Measurements from ENCODE around the gene CPA1.

Gene CPA1

DNA sequence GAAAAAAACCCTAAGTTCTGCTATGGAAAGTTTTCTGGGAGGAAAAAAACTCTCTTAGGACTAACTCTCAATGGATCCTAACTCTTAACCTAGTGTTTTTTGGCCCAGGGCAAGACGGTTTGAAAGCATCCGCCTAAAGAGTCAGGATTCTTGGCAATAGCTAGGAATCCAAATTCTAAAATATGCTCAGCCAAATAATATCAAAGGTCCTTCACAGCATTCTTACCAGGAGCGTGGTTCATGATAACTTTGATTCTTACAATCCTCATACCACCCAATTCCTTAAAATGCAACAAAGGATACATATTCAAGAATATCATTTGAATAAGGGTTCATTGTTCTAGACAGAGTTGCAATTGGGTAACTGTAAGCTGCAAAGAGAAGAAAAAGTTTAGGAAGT lies 21.3 kb downstream of the CPA1 start:
- no peaks in the 10 kb centered on the region for H3K27me3 ChIP-seq (ENCODE audit: insufficient read depth, poor library complexity, severe bottlenecking)

DNA sequence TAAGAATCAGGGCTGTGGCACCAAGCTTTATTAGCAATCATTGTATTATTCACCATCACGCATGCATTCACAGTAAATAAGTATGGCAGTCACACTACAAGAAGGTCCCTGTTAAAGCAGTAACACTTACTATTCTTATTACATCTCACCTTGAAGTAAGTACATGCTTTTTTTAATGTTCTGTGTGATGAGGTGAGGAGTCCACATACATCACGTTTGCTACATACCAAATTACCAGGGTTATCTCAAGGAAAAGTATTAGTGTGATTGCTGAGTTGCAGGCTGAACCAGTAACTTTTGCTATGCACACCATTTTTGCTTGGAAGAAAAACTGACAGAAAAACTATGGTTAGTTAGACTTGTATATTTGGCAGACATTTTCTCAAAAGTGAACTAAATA lies 24.7 kb downstream of the CPA1 start:
- DNase-seq (ENCODE audit: low read depth in 1 of 2, low spot score in 1 of 2) = no peak
- TF ChIP-seq SPI1 (IDR thresholded peaks at IDR 0.05; ENCODE audit: borderline replicate concordance, low read depth) = no peak
- H3K27me3 ChIP-seq (ENCODE audit: insufficient read depth, poor library complexity, severe bottlenecking) = no peaks in the 10 kb centered on the region
- no peak overlapping the region for H3K27ac ChIP-seq (replicated peaks)
- no peak overlapping the region for H3K4me3 ChIP-seq (replicated peaks; ENCODE audit: insufficient read depth, low read length)

More for the DNA sequence above, 21.3 kb downstream of the CPA1 start:
- TF ChIP-seq POLR2AphosphoS5 (IDR thresholded peaks at IDR 0.05; ENCODE audit: low read depth) (no peak), GABPA (IDR thresholded peaks at IDR 0.05; ENCODE audit: low read depth) (no peak), SPI1 (IDR thresholded peaks at IDR 0.05; ENCODE audit: borderline replicate concordance, low read depth) (no peak)
- TF ChIP-seq, protein P1, sequence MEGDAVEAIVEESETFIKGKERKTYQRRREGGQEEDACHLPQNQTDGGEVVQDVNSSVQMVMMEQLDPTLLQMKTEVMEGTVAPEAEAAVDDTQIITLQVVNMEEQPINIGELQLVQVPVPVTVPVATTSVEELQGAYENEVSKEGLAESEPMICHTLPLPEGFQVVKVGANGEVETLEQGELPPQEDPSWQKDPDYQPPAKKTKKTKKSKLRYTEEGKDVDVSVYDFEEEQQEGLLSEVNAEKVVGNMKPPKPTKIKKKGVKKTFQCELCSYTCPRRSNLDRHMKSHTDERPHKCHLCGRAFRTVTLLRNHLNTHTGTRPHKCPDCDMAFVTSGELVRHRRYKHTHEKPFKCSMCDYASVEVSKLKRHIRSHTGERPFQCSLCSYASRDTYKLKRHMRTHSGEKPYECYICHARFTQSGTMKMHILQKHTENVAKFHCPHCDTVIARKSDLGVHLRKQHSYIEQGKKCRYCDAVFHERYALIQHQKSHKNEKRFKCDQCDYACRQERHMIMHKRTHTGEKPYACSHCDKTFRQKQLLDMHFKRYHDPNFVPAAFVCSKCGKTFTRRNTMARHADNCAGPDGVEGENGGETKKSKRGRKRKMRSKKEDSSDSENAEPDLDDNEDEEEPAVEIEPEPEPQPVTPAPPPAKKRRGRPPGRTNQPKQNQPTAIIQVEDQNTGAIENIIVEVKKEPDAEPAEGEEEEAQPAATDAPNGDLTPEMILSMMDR (IDR thresholded peaks at IDR 0.05; ENCODE audit: insufficient read depth, low read length) = no peak
- TF ChIP-seq, protein P2, sequence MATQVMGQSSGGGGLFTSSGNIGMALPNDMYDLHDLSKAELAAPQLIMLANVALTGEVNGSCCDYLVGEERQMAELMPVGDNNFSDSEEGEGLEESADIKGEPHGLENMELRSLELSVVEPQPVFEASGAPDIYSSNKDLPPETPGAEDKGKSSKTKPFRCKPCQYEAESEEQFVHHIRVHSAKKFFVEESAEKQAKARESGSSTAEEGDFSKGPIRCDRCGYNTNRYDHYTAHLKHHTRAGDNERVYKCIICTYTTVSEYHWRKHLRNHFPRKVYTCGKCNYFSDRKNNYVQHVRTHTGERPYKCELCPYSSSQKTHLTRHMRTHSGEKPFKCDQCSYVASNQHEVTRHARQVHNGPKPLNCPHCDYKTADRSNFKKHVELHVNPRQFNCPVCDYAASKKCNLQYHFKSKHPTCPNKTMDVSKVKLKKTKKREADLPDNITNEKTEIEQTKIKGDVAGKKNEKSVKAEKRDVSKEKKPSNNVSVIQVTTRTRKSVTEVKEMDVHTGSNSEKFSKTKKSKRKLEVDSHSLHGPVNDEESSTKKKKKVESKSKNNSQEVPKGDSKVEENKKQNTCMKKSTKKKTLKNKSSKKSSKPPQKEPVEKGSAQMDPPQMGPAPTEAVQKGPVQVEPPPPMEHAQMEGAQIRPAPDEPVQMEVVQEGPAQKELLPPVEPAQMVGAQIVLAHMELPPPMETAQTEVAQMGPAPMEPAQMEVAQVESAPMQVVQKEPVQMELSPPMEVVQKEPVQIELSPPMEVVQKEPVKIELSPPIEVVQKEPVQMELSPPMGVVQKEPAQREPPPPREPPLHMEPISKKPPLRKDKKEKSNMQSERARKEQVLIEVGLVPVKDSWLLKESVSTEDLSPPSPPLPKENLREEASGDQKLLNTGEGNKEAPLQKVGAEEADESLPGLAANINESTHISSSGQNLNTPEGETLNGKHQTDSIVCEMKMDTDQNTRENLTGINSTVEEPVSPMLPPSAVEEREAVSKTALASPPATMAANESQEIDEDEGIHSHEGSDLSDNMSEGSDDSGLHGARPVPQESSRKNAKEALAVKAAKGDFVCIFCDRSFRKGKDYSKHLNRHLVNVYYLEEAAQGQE (IDR thresholded peaks at IDR 0.05; ENCODE audit: insufficient replicate concordance, low read depth) = no peak
- no peak for DNase-seq (ENCODE audit: low read depth in 1 of 2, low spot score in 1 of 2)
- Histone ChIP-seq H3K27ac (replicated peaks) (no peak overlapping the region), H3K4me3 (replicated peaks; ENCODE audit: insufficient read depth, low read length) (no peak overlapping the region)

DNA sequence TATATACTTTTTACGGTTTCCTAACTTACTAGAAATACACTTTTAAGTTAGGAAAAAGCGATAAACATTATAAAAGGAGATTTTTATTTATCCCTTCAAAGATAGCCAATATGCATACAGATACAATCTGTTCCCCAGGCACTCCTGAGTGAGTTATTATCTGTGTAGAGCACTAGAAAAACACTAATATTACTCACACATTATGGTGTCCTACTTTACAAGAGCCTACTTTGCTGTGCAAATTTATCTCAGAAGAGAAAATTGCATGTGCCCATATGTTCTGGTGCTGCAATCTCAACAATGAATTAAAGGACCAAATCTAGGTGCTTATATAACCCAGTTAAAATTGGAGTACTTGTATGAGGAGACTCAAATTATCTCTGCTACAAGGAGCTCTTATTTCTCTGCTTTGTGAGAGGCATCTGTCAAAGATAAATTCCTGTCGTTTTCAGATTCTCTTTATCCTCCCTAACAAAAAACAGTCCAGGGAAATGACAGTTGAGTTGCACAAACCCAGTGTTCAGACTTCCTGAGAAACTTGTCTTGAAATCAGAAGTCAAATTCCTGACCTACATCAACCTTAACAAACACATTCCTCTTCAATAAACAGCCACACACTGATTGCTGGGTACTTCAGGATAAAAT lies 28.9 kb downstream of the CPA1 start:
- no peak overlapping the region for H3K4me3 ChIP-seq (replicated peaks; ENCODE audit: insufficient read depth, low read length)
- TF ChIP-seq SPI1 (IDR thresholded peaks at IDR 0.05; ENCODE audit: borderline replicate concordance, low read depth) = no peak
- TF ChIP-seq, protein P1 (IDR thresholded peaks at IDR 0.05; ENCODE audit: insufficient read depth, low read length) = no peak
- no peak for TF ChIP-seq GABPA (IDR thresholded peaks at IDR 0.05; ENCODE audit: low read depth)
- TF ChIP-seq POLR2AphosphoS5 (IDR thresholded peaks at IDR 0.05; ENCODE audit: low read depth) = no peak
- TF ChIP-seq, protein P2 (IDR thresholded peaks at IDR 0.05; ENCODE audit: insufficient replicate concordance, low read depth) = no peak
- no peaks in the 10 kb centered on the region for H3K27me3 ChIP-seq (ENCODE audit: insufficient read depth, poor library complexity, severe bottlenecking)
- no peak for DNase-seq (ENCODE audit: low read depth in 1 of 2, low spot score in 1 of 2)
- H3K27ac ChIP-seq (replicated peaks) = no peak overlapping the region

DNA sequence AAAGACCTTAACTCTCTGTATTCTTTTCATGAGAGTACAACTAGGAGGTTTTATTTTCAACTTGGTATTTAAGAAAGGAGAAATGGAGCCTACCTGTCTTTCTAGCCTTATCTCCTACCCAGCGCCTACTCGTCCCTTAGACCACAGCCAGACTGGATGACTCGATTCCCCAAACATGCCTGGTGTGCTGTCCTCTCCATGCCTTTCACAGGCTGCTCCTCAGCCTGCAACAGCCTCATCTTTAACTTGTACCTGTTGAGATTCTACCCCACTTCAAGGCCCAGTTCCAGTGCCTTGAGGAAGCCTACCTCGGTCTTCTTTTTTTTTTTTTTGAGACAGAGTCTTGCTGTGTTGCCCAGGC lies 29.4 kb downstream of the CPA1 start:
- TF ChIP-seq GABPA (IDR thresholded peaks at IDR 0.05; ENCODE audit: low read depth) (no peak), SPI1 (IDR thresholded peaks at IDR 0.05; ENCODE audit: borderline replicate concordance, low read depth) (no peak), POLR2AphosphoS5 (IDR thresholded peaks at IDR 0.05; ENCODE audit: low read depth) (no peak)
- TF ChIP-seq, protein P2 (IDR thresholded peaks at IDR 0.05; ENCODE audit: insufficient replicate concordance, low read depth) = no peak
- TF ChIP-seq, protein P1 (IDR thresholded peaks at IDR 0.05; ENCODE audit: insufficient read depth, low read length) = no peak
- DNase-seq (ENCODE audit: low read depth in 1 of 2, low spot score in 1 of 2) = no peak
- no peaks in the 10 kb centered on the region for H3K27me3 ChIP-seq (ENCODE audit: insufficient read depth, poor library complexity, severe bottlenecking)
- H3K27ac ChIP-seq (replicated peaks) = no peak overlapping the region
- H3K4me3 ChIP-seq (replicated peaks; ENCODE audit: insufficient read depth, low read length) = no peak overlapping the region

Data from HL-60 (cell line).